Astrocyte (in vitro differentiated cells and primary cell): Measurements from ENCODE around the gene CACNB4.

ENCODE experiments used
- CTCF ChIP-seq: IDR thresholded peaks from 2 replicates; pipeline ENCODE4 v1.5.1; 2011; ENCODE audit warnings: low read depth, mild to moderate bottlenecking, inconsistent platforms, low read length, moderate library complexity; ENCODE audit not compliant: insufficient read depth
- EZH2 ChIP-seq: IDR thresholded peaks from 2 replicates; pipeline ENCODE4 v1.6.1; 2012; ENCODE audit warnings: mild to moderate bottlenecking, low read length, inconsistent platforms; ENCODE audit not compliant: insufficient read depth

DNA sequence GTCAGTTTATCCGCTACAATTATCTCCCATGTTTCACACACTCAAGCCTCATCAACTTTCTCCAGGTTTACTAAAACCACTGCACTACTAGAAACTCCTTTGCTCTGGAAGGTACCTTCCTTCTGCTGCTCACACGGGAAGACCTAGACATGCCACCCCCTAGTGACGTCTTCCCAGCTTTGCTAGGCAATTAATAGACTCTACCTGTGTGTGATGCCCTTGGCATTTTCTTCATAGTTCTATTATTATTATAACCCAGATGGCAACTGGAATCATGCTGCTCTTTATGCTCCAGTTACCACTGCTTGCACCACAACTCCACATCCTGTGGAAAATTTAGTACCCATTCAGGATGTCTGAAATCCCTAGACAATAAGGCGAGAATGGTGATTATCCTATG, 42.4 kb downstream of the CACNB4 start:
- no peak for TF ChIP-seq CTCF
- TF ChIP-seq EZH2 = no peak
